ELF-1 (cell line): Measurements from ENCODE around the gene FBXO41.

Experiments used
- DNase-seq: peaks from one replicate; pipeline ENCODE4 v3.0.0-alpha.2; 2016; ENCODE audit warnings: low read depth, low spot score

FBXO41 gene

DNA sequence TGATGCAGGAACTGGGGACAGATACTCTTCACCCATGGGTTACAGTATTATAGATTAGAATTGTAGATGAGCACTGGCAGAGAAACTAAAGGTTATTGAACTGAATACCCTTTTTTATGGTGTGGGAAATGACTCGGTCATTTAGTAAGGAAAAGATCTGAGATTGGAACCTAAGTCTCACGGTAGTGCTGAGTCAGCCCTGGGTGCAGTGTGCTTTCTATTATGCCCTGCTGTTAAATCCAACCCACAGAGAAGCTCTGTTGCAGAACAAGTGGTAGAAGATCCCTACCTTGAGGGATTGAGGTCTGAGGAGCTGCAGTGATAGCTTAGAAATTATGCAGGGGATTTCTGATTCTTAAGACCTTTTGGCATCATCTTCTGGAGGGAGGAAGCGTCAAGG is 37.4 kb downstream of the FBXO41 start:
- no peak for DNase-seq

DNA sequence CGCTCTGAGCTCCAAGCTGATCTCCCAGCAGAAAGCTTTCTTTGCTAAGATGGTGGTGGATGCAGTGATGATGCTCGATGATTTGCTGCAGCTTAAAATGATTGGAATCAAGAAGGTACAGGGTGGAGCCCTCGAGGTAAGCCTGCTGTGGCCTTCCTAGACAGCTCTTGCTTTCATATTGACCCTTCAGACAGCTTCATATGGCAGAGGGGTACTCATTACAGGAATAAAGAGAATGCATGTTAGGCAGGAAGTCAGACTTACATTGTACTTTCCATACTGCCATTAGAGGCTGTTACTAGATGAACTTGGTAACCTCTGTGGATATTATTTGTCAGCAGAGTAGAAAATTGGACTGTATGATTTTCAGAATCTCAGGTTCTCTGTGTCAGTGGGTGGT is 39.7 kb downstream of the FBXO41 start:
- no peak for DNase-seq

DNA sequence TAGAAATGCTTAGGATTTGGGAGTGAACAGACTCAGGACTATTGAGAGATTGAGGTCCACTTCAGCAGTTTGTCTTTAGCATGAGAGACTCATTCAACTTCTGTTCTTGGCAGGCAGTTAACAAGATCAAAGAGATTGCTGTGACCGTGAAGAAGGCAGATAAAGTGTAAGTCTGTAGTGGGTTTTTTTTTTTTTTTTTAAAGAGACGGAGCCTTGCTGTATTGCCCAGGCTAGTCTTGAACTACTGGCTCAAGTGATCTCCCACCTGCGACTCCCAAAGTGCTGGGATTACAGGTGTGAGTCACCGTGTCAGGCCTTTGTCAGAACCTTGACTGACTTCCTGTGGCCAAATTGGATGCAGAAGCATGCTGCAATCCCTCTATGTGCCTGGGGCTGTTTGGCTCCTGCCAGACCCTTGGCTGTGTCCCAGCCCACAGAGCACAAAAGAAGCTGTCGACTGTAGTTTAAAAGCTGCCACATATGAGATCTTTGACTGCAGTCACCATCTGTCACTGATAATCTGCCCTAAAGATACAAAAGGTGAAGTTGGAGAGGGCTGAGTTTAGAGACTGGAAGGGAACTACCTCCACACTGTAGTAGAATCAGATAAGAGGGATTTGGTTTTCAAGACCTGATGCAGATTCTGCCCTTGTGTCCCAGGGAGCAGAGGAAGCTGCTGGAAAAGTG is 40.3 kb downstream of the FBXO41 start:
- peak; percentile 79 for DNase-seq

DNA sequence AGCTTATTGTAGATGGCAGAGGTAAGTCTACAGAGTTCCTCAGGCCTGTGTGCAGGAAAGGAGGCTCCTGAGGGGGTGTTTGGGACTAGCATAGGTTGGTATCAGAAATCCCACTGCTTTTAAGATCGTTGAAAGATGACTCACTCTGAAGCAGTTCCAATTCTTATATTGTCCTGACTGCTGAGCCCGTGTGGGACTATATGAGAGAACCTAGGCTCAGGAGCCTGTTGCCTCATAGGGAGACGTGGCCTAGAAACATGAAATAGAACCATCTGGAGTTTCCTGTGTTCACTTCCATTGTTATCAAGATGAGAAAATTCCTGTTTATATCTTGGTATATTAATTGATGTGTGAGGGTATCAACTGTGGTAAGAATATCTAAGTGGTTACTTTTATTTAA is 44.5 kb downstream of the FBXO41 start:
- no peak for DNase-seq

DNA sequence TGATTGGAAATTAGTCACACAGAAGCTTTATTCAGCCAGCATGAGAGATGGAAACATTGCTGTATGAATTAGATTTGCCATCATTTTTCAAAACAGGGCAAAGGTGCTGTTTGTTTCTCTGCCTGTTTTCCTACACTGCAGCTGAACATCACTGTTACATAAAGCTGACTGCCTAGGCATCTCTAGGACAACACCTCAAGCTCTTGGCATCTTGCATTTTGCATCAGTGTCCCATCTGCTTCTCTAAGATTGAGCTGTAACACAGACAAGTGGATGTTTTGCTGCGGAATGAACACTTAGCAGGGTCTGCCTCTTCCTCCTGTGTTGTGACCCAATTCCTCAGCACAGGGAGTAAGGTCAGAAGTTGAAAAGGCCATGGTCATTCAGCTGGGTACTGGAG is 45.3 kb downstream of the FBXO41 start:
- DNase-seq: no peak

DNA sequence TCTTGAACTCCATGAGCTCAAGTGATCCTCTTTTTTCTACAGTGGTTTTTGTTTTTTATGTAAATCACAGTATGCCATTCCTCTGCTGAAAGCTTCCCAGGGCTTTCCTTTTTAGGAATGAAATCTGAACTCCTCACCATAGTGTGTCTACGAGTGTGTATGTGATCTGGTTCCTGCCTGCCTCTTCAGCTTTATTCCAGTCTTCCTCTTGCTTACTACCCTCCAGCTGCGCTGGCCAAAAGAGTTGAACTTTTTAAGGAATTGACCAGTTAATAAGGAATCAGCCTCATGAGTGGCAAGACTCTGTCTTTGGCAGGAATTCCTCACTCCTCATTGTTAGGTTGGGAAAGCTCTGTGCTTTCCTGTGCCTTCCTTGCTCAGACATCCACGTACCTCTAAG is 46.1 kb downstream of the FBXO41 start:
- DNase-seq: no peak

DNA sequence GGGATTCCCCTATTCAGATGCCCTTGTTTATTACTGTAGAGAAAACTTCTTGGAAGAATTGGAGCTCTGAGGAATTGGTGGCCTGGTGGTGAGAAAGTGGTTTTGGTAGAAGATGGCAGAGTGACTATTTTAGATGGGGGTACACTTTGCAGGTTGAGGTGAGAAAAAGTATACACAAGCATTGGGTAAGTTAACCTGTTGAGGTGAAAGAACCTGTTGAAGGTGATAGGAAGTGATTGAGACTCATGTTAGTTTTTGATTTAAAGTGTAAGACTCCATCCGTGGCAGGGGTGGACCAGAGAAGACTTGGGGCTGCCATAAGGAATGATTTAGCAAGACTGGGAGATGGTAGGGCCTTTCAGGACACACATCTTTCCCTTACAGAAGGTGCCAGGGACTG is 47.1 kb downstream of the FBXO41 start:
- DNase-seq: no peak

DNA sequence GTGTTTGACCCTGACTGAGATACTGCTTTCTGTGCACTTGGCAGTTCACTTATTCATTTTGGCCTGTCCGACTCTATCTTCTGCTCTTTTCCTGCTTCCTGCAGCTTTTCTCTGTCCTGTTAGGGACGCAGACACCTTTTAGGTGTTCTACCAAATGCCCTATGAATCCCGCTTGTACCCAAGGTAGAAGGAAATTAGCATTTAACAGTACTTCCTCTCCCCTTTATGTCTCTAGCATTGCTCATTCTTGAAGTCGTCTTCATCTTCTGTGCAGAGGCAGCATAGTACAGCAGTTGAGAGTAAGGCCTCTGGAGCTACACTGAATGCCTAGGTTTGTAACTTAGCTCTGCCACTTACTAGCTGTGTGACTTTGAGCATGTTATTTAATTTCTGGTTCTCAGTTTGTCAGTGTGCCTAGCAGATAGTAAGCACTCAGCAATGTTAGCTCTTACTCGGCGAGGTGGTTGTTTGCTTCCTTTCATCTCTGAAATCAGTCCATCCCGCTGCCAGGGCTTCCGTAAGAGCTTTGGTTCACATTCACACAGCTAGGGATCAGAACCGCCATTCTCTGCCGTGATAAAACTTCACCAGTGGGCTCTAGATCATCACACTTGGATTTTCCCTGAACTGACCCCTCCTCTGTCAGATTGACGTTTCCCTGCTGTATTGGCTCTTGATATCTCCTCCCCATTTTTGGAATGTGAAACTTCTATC is 48.8 kb downstream of the FBXO41 start:
- DNase-seq: no peak

DNA sequence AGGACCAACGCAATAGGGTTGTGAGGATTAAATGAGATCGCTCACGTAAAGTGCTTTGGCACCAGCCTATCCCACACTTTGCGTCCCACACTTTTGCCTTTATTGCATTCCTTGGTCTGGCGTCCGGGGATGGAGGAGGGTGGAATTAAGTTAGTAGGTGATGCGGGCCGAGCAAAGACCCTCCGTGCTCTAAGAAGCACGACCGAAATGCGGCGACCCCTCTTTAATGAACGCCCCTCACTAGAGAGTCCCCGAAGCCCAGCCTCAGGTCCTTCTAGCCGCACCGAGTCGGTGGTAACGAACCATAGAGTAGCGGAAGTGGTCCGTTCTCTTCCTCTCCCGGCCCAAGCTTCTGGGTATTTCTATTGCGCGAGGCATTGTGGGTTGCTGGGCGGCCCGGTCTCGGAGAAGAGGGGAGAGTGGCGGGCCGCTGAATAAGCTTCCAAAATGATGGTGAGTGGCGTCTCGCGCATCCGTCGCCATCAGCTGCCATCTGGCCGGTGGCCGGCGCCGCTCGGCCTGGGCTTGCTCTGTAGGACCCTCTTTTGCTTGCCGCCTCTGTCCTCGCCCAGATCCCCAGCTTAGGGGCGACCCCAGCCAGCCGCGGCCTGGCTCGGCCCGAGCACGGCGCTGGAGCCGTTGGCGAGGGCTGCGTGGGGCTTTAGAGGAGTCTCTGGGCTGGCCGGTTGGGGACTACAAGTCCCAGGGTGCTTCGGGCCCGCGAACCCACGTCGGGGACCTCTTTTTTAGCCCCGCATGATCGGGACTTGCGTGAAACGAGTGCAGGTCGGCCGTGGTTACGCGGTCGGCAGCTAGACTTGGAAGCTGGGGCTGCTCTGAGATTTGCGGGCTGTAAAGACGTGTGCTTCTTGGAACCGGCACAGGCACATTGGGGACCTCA is 50.1 kb downstream of the FBXO41 start, which contains the start of gene CCT7:
Gene CCT7 (plus strand): TSS at position 377 of the 901 bp plus-strand sequence. CDS start 71 bp downstream, at position 448.
- DNase-seq: peak; percentile 90

DNA sequence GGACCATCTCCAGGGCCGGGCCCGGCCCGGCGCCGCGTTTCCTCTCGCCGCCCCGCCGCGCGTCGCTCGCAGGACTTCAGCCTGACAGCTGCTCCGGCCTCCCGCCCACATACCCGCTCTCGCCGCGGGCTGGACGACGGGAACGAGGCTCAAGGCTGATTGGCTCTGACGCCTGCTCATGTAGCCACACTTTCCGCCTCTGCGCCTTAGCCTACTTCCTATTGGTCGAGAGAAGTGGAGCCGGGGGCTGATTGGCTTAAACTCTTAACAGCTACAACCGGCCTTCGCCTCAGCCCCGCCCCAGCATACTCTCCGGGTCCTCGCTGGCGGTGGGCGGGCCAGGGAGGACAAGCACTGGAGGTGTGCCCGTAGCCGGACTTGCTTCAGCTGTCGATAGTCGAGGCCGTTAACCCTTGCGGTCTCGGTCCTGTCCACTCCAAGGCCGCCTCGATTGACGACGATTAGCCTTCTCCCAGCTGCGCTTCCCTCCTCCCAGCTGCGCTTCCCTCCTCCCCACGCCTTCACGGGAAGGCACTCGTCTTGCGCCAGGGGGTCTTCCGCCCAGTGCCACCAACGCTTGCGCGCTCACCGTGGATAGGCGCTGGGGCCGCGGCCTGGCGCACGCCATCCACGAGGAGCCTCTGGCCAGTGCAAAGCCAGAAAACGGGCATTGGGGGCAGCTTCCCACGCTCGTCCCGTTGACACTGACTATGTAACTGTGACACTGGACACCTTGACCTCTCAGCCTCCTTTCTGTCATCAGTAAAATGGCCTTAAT is 50.9 kb downstream of the FBXO41 start, which contains the start of gene PRADC1:
Gene PRADC1 (minus strand): TSS at position 86 of the 778 bp plus-strand sequence. CDS start 79 bp downstream, at position 7.
- DNase-seq: peak; percentile 100

DNA sequence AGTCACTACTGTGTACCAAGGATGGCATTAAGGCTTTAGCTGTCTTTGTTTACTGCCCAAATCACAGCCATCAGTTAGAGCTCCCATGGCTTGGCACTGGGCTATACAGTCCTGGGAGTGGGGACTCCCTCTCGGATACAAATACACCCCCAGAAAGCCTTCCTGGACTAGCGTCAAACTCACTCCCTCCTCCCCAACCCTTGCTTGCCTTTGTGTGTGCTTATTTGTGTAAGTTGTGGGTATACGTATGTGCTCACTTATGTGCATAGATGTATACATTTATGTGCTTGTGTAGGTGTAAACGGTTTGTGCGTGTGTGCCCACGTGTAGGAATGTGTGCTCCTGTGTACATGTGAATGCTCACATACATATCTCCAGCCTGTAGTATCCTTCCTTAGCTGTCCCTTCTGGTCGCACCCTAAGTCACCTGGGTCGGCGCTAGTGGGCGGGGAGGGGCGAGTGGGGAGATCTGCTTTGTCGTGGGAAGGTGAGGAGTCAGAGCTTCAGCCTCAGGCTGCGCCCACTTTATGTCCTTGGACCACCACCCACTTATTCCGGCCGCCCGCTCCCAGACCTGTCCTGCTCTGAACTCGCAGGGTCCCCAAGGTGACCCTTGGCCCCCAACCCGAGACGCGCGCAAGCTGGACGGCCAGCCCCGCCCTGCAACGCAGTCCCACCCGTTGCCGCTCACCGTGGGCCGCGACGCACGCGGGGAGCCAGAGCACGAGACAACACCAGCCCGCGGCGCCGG is 51.7 kb downstream of the FBXO41 start:
- no peak for DNase-seq

DNA sequence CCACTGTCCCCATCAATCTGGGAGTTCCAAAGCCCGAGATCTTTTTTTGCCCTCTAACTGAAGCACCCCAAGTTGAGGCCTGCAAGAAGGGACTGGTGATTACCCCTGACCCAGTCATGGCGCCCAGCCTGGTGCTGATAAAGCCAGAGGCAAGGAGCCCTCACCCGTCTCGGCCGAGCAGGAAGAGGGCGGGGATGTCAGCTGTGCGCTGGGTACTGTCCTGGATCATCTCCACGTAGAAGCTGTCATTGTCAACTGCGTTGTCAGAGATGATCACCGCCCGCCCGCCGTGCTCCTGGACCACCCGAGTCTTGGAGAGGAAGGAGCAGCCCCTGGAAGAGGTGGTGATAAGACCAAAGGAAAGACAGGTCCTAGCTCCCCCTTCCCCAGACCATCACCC is 55.6 kb downstream of the FBXO41 start:
- no peak for DNase-seq

DNA sequence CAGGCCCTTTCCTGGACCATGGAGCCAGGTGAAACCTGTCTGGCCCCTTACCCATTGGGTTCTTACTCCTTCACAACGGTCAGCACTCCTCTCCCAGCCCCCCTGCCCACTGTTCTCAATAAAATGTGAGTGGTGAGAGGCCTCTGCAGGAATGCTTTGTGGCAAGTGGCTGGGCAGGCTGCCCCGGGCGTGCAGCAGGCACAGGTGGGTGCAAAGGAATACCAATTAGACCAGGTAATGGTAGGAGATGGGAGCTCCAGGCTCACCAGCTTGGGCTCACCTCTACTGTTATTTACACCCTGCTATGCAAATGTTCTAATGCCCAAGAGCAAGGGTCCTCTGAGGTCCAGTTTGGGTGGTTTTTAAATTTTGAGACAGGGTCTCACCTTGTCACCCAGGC is 57.2 kb downstream of the FBXO41 start:
- no peak for DNase-seq

DNA sequence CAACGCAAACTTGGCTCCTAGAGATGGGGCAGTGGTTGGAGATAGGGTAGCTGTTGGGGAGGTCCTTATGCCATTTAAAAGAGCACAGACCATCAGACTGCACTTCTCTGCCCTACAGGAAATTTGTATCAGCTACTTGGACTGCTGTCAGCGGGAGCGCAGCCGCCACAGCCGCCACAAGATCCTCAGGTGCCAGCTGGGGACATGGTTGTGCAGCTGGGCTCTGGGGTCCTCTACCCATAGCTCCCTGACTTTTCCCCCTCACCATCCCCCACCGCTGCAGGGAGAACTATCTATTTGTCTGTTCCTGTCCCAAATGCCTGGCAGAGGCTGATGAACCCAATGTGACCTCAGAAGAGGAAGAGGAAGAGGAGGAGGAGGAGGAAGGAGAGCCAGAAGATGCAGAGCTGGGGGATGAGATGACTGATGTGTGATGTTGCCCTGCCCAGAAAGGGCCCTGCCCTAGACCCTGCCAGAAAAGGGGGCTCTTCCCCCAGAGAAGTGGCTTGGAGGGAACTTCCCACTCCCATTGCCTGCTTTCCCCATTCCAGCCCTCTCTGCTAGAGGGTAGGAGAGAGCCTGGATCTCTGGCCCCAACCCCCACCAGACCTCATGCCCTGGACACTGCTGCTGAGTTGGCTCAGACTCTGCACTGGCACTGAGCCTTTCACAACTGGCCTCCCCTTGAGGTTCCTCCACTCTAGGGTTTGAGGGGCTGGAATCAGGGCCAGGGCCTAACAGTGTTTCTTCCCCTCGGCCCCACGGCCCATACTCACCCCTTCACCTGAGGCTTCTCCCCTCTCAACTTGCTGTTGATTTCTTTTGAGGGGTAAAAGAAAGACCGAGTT is 58.5 kb downstream of the FBXO41 start:
- no peak for DNase-seq

DNA sequence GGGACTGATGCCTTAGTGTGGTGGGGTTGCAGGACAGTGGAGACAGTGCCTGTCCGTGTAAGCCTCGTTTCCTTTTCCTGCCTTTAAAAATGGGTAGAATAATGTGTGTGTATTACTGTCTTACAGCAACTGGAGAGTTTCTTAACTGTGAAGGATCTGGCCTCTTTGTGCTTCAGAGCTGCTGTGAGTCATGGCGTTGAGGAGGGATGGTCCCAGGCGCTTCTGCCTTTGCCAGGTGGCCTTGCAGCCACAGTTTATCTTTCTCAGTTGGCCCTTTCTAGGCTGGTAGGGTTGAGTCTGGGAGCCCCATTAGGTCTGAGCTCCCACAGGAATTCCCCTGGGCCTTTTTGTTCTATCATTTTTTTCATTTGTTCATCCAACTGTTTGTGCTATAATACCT is 60.5 kb downstream of the FBXO41 start:
- DNase-seq: no peak

DNA sequence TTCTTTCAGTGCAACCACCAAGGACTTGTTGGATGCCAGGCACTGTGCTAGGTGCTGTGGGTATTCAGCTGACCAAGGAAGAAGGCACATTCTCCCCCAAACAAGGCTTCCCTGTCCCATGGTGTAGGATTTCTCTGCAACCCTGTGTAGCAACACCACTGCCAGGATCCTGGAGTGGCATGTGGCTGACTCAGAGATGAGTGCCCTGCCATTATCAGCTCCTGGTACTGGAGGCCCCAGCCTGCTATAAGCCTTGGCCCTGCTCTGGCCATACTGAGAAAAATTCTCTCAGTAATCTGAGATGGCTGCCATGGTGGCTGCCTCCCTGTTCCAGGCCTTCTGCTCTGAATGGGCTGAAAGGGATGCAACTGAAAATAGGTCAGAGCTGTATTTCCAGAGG is 66.0 kb downstream of the FBXO41 start:
- no peak for DNase-seq

DNA sequence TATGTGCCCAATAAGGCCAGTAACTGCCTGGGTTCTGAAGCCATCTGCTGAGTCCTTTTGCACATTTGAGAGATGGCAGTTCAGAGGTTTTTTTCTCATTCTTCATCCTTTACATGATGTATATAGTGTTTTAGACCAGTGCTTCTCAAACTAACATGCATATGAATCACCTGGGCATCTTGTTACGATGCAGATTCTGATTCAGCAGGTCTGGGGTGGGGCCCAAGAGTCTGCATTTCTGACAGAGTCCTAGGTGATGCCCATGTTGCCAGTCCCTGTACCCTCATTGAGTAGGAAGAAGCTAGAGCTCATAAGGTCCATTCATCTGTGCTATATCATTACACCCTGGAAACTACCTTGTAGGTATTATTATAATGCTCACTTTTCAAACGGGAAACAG is 66.5 kb downstream of the FBXO41 start:
- no peak for DNase-seq

DNA sequence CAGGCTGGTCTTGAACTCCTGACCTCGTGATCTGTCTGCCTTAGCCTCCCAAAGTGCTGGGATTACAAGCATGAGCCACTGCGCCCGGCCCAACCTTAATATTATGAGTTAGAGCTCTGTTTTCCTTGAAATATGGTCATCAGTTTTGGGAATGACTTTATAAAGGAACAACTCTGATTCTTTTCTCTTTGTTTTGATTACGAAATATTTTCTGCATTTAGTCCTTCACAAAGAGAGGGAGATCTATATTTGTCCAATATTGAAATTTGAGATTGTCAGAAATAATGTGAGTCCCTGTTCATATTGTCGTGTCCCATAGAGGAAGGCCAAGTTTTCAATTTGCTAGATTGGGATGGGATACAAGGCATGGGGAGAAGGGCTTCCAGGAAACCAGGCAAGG is 67.1 kb downstream of the FBXO41 start:
- no peak for DNase-seq

DNA sequence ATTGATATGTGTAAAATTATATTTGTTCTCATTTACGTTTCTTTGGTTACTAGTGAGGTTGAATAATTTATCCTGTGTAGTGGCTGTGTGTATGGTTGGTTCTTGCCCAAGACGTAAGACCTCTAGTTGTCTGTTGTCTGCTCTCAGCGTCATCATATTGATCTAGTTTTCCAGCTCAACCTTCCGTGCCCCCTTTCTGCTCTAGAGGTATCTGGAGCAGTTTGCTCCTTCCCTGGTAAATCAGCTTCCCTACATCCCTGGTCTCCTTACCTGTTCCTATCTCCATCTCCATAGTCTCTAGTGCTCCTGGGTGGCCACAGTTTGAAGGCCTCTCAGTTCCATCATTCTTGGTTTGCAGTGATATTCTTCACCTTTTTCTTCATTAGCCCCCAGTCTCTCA is 69.0 kb downstream of the FBXO41 start:
- DNase-seq: no peak
